GM13976 (cell line): Measurements from ENCODE around the gene STK17A.

Source experiments
- DNase-seq: peaks from one replicate; pipeline ENCODE4 v3.0.0; 2012; ENCODE audit warnings: low spot score
- in situ Hi-C: fragments of 300-500 bp; cut with MboI; formaldehyde crosslinking; loops from one replicate; pipeline ENCODE4 v1.12.0; 2022; ENCODE audit warnings: low sequenced_read_pairs, mixed read lengths, inconsistent platforms; ENCODE audit not compliant: unreplicated experiment
- TF ChIP-seq, protein P1 (sequence below): IDR thresholded peaks from 2 replicates; pipeline ENCODE4 v1.5.1; 2012; ENCODE audit warnings: borderline replicate concordance, mild to moderate bottlenecking; ENCODE audit not compliant: insufficient read depth; ENCODE audit errors: extremely low read depth, missing control alignments, control extremely low read depth

The STK17A gene

DNA sequence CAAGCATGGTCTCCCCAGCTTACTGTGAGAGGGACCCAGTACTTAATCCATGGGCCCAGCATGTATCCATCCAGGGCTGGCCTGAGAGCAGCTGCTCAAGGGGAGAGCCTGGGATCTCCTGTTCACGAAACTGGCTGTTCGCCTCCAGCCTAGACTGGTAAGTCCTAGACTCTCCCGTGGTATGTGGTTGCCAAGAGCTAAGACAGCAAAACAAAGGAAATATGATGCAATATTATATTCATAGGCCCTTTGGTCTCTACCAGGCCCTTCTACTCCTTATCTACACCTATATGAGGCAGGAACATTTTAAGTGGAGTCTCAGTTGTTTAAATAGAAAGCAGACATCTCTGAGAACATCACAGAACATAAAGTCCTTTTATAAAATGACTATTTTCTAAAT lies 28.9 kb upstream of the STK17A start:
- TF ChIP-seq, protein P1, sequence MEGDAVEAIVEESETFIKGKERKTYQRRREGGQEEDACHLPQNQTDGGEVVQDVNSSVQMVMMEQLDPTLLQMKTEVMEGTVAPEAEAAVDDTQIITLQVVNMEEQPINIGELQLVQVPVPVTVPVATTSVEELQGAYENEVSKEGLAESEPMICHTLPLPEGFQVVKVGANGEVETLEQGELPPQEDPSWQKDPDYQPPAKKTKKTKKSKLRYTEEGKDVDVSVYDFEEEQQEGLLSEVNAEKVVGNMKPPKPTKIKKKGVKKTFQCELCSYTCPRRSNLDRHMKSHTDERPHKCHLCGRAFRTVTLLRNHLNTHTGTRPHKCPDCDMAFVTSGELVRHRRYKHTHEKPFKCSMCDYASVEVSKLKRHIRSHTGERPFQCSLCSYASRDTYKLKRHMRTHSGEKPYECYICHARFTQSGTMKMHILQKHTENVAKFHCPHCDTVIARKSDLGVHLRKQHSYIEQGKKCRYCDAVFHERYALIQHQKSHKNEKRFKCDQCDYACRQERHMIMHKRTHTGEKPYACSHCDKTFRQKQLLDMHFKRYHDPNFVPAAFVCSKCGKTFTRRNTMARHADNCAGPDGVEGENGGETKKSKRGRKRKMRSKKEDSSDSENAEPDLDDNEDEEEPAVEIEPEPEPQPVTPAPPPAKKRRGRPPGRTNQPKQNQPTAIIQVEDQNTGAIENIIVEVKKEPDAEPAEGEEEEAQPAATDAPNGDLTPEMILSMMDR = no peak
- no peak for DNase-seq
- in situ Hi-C loops = no loop called here

DNA sequence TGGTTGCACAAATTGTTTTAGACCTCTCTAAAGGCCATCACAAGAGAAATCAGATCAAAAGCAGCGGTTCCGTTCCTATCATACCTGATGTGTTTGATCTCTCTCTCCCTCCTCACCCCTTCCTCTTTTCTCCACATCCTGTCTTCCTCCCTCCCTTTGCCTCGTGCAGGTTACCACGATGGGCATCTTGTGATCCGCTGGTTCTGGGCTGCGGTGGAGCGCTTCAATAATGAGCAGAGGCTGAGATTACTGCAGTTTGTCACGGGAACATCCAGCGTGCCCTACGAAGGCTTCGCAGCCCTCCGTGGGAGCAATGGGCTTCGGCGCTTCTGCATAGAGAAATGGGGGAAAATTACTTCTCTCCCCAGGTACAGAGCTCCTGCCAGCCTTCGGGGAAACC lies 28.5 kb upstream of the STK17A start:
- TF ChIP-seq, protein P1 = no peak
- in situ Hi-C loops = no loop called here
- DNase-seq = no peak

DNA sequence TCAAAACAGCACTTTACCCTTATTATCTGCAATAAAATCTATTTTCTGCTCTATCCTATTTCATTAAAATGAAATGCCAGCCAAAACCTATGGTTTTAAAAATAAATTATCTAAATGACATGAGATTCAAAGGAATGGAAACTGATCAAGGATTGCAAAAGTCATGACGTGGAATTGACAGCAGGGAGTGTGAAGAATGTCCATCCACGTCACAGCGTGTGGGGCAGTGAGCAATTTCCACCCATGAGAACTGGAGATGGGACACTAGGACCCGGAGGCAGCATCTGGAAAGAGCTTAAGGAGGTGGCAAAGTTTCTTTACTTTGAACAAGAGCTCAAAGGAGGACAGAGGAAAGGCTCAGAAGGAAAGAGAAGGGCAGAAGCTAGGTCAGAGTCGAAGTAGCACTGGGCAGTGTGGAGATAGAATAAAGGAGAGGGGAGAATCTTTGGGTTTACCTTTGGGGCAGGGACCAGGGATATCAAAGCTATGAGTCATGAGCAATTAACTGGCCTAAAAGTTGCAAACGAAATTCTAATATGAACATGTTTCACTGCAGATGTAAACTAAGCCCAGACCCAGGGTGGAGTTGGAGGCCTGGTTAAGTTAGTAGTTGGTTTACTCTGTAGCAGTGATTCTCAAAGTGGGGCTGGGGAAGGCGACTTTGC lies 24.9 kb upstream of the STK17A start:
- DNase-seq = no peak
- in situ Hi-C loops = no loop called here
- TF ChIP-seq, protein P1 = no peak

DNA sequence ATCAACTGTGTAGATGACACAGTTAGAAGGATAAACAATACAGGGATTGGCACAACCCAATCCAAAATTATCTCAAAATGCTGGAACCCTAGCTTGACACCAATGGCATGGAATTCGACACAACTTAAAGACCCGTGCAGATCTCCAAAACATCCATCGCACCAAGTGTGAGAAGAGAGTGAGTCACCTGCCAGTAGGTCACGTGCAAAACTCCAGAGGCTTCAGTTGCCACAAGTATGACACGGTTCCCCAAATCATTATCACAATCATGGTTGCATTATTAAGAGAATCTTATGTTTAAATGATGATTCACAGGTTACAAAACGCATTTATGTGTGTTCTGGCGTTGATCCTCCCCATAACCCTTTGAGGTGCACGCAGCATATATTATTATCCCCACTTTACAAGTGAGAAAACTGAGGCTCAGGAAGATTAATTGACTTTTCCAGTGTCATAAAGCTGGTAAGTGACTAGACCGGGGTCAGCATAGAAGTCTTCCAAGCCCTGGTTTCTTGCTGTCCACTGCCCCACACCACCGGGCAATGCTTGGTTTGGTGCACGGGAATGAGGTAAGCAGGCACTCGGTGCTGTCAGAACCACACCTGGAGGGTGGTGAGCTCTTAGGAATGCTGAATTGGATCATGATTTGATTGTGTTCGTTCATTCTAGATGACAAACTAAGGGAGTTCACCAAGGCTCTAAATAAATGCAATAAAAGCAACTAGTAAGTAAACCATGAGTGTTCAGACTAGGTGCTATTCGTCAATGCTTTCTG lies 23.6 kb upstream of the STK17A start:
- TF ChIP-seq, protein P1 = no peak
- no peak for DNase-seq
- in situ Hi-C loops = no loop called here

DNA sequence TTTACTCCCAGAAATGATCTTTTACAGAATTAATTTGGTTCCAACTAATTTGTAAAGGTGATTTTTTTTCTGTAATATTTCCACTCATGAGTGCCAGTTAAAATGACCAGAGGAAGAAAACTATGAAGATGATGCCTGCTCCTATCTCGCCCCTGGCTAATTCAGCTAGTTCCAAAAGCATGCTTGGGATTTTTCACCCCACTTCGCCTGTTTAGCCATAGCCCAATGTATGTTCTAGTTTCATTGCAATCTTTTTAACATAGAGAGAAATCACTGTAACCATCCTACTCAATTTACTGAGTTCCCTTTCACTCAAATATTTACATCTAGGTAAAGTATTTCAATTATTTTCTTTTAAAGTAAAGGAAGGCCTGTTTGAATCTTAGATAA lies 23.0 kb upstream of the STK17A start:
- TF ChIP-seq, protein P1 = no peak
- DNase-seq = no peak
- in situ Hi-C loops = no loop called here

DNA sequence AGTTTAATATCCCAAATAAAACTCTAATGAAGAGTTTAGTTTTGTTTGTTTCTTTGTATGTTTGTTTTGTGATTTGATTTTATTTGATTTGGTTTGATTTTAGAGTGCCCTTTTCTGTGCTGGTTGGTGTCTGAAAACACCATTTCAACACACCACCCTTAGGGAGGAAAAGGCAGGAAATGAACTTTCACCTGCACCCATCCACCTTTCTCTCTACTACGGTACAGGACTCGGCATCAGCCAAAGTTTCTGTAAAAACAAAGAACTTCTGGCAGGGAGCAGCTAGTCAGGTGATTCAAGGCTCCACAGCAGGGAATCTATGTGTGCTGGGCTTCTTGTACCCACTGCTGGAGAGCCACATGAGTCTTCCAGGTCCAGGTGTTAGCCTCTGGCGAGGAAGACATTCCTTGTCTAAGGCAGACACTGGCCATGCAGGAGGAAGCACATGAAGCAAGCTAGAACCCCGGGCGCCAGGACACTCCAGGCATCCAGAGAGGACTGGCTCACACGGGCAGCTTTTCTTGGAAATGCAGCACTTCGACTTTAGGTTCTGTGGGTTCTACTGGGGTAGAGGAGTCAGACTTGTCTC lies 22.1 kb upstream of the STK17A start:
- in situ Hi-C loops = no loop called here
- DNase-seq = no peak
- TF ChIP-seq, protein P1 = no peak
